B cell (primary cell): ENCODE measurements around the gene NCAPH2.
"Not testable (repeated sequence)": the region's sequence is repeated elsewhere in the genome, so short reads cannot be mapped to it uniquely, and the experiment has no call there.

Experiments
- CTCF ChIP-seq: fragments of 200-600 bp; IDR thresholded peaks from one replicate; pipeline ENCODE4 v1.8.0; 2022; ENCODE audit warnings: antibody characterized with exemption, mild to moderate bottlenecking
- EZH2 ChIP-seq: IDR thresholded peaks from 2 replicates; pipeline ENCODE4 v1.6.1; 2012; ENCODE audit warnings: borderline replicate concordance, low read depth, mild to moderate bottlenecking, moderate library complexity, low read length; ENCODE audit not compliant: insufficient read depth, poor library complexity, severe bottlenecking

GRCh38 chr22:50541667-50542026 is 33.6 kb downstream of the NCAPH2 start:
- not testable (repeated sequence) for TF ChIP-seq CTCF, EZH2
